ENCODE results near the gene USP38.

GRCh38 chr4:143260750-143261149 lies 76.0 kb downstream of the USP38 start:
- TF ChIP-seq CTCF (IDR thresholded peaks at IDR 0.05; ENCODE audit: poor library complexity): no peak
- no peak for TF ChIP-seq EZH2 (IDR thresholded peaks at IDR 0.05; ENCODE audit: borderline replicate concordance)
- no peak for TF ChIP-seq EZH2phosphoT487 (IDR thresholded peaks at IDR 0.05; ENCODE audit: low read depth, severe bottlenecking, unreplicated experiment)

All from hepatocyte (in vitro differentiated cells).